ENCODE measurements around the gene GALR3. TPM values are rescaled to one million over a fixed set of nuclear protein-coding genes. Genes with fewer than 3 reads are reported as not detected.

The GALR3 gene
- total and polyA plus RNA-seq, 4 donors, result not detected

DNA sequence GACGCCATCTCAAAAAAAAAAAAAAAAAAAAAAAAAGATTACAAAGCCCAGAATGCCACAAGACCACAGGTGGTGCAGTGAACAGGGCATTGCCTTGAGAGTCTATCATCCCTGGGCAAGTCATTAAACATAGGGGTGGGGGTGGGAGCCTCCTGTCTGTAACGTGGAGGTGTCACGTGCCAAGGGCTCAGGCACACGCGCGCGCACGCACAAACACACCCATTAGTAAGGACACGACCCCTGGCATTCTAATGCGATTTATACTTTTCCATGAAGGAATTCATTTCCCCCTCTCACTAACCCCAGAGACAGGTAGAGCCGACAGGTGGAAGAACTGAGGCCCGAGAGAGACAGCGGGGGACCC, 21.3 kb upstream of the GALR3 start:
- H3K27ac ChIP-seq (ENCODE audit: low read depth in 1 of 2, low read length in 2 of 2), result peak overlapping the region; percentile 73 to 89
- 5% methylated on average over 13 of the region's 13 CpGs for WGBS
- H3K27me3 ChIP-seq (ENCODE audit: control insufficient read depth in 4 of 4, insufficient read depth in 4 of 4, low read length in 3 of 4), result no peaks in the 10 kb centered on the region
- H3K9me3 ChIP-seq (ENCODE audit: control insufficient read depth in 4 of 4, low read length in 3 of 4), result no peaks in the 10 kb centered on the region
- H3K9ac ChIP-seq (ENCODE audit: low read depth in 1 of 2, low read length in 2 of 2), result peak overlapping the region in 1 of 2 donors; percentile 88
- H3K4me1 ChIP-seq (ENCODE audit: control insufficient read depth in 4 of 4, insufficient read depth in 4 of 4, low read length in 3 of 4), result peaks cover 7 to 37% (median 28%) of the 10 kb centered on the region in 4 donors
- no peaks in the 10 kb centered on the region for H3K36me3 ChIP-seq (ENCODE audit: control insufficient read depth in 4 of 4, insufficient read depth in 3 of 4, low read depth in 1 of 4, low read length in 3 of 4)
- TF ChIP-seq FOXA1 (IDR thresholded peaks at IDR 0.05) (no peak), HNF4A (conservative IDR thresholded peaks at IDR 0.05) (no peak), JUND (IDR thresholded peaks at IDR 0.05) (no peak), SP1 (IDR thresholded peaks at IDR 0.05) (no peak), YY1 (IDR thresholded peaks at IDR 0.05) (no peak), EGR1 (IDR thresholded peaks at IDR 0.05; ENCODE audit: low read depth in 2 of 2) (no peak), FOXA2 (IDR thresholded peaks at IDR 0.05) (no peak), HNF4G (IDR thresholded peaks at IDR 0.05) (no peak), RXRA (IDR thresholded peaks at IDR 0.05) (no peak), TAF1 (conservative IDR thresholded peaks at IDR 0.05) (no peak), GABPA (IDR thresholded peaks at IDR 0.05 in 1 of 2, conservative IDR thresholded peaks at IDR 0.05 in 1 of 2) (no peak), NR2F2 (IDR thresholded peaks at IDR 0.05) (no peak), RAD21 (IDR thresholded peaks at IDR 0.05) (no peak)
- TF ChIP-seq, protein P1, sequence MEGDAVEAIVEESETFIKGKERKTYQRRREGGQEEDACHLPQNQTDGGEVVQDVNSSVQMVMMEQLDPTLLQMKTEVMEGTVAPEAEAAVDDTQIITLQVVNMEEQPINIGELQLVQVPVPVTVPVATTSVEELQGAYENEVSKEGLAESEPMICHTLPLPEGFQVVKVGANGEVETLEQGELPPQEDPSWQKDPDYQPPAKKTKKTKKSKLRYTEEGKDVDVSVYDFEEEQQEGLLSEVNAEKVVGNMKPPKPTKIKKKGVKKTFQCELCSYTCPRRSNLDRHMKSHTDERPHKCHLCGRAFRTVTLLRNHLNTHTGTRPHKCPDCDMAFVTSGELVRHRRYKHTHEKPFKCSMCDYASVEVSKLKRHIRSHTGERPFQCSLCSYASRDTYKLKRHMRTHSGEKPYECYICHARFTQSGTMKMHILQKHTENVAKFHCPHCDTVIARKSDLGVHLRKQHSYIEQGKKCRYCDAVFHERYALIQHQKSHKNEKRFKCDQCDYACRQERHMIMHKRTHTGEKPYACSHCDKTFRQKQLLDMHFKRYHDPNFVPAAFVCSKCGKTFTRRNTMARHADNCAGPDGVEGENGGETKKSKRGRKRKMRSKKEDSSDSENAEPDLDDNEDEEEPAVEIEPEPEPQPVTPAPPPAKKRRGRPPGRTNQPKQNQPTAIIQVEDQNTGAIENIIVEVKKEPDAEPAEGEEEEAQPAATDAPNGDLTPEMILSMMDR (IDR thresholded peaks at IDR 0.05; ENCODE audit: low read depth, low read length, missing input control), result no peak
- TF ChIP-seq, protein P2, sequence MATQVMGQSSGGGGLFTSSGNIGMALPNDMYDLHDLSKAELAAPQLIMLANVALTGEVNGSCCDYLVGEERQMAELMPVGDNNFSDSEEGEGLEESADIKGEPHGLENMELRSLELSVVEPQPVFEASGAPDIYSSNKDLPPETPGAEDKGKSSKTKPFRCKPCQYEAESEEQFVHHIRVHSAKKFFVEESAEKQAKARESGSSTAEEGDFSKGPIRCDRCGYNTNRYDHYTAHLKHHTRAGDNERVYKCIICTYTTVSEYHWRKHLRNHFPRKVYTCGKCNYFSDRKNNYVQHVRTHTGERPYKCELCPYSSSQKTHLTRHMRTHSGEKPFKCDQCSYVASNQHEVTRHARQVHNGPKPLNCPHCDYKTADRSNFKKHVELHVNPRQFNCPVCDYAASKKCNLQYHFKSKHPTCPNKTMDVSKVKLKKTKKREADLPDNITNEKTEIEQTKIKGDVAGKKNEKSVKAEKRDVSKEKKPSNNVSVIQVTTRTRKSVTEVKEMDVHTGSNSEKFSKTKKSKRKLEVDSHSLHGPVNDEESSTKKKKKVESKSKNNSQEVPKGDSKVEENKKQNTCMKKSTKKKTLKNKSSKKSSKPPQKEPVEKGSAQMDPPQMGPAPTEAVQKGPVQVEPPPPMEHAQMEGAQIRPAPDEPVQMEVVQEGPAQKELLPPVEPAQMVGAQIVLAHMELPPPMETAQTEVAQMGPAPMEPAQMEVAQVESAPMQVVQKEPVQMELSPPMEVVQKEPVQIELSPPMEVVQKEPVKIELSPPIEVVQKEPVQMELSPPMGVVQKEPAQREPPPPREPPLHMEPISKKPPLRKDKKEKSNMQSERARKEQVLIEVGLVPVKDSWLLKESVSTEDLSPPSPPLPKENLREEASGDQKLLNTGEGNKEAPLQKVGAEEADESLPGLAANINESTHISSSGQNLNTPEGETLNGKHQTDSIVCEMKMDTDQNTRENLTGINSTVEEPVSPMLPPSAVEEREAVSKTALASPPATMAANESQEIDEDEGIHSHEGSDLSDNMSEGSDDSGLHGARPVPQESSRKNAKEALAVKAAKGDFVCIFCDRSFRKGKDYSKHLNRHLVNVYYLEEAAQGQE (IDR thresholded peaks at IDR 0.05), result no peak
- TF ChIP-seq, protein P3, sequence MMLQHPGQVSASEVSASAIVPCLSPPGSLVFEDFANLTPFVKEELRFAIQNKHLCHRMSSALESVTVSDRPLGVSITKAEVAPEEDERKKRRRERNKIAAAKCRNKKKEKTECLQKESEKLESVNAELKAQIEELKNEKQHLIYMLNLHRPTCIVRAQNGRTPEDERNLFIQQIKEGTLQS (IDR thresholded peaks at IDR 0.05), result no peak
- TF ChIP-seq, protein P4, sequence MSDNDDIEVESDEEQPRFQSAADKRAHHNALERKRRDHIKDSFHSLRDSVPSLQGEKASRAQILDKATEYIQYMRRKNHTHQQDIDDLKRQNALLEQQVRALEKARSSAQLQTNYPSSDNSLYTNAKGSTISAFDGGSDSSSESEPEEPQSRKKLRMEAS (IDR thresholded peaks at IDR 0.05), result no peak
- TF ChIP-seq, protein P5, sequence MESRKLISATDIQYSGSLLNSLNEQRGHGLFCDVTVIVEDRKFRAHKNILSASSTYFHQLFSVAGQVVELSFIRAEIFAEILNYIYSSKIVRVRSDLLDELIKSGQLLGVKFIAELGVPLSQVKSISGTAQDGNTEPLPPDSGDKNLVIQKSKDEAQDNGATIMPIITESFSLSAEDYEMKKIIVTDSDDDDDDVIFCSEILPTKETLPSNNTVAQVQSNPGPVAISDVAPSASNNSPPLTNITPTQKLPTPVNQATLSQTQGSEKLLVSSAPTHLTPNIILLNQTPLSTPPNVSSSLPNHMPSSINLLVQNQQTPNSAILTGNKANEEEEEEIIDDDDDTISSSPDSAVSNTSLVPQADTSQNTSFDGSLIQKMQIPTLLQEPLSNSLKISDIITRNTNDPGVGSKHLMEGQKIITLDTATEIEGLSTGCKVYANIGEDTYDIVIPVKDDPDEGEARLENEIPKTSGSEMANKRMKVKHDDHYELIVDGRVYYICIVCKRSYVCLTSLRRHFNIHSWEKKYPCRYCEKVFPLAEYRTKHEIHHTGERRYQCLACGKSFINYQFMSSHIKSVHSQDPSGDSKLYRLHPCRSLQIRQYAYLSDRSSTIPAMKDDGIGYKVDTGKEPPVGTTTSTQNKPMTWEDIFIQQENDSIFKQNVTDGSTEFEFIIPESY (IDR thresholded peaks at IDR 0.05), result no peak
- H3K4me3 ChIP-seq (ENCODE audit: low read depth in 1 of 3, low read length in 3 of 3), result peak overlapping the region in 2 of 3 donors; percentile 53 to 67
- DNase-seq (ENCODE audit: low spot score), result no peak
